Sciatic nerve (tissue), 2 donors: ENCODE results near the gene SYPL2. TPM values are rescaled to one million over a fixed set of nuclear protein-coding genes. Genes with fewer than 3 reads are reported as not detected.
"Not testable (repeated sequence)": the region's sequence is repeated elsewhere in the genome, so short reads cannot be mapped to it uniquely, and the experiment has no call there.

Source experiments
- ATAC-seq: fragments of 200-7000 bp; cut with Tn5 transposase; one replicate; pipeline ENCODE4 v1.9.1; 2020; ENCODE audit warnings: mild to moderate bottlenecking, moderate library complexity
- DNase-seq: peaks from one replicate; pipeline ENCODE4 v3.0.0-alpha.2; 2020; ENCODE audit warnings: low spot score
- intact Hi-C: fragments of 100-400 bp; cut with DNase I; formaldehyde crosslinking; loops from one replicate; pipeline ENCODE4 v1.14.2; 2022
- total RNA-seq: library from RNA; stranded (reverse); fragmentation: NEBNext Ultra II Directional; extraction: Animal tissue kit (Norgen Biotek cat#: 25700); gene quantifications from one replicate; pipeline ENCODE4 v1.2.1, GENCODE V29; 2021
- donor health status: DM: no; HTN: no; CAD: no.
- donor health status: DM: no; HTN: no; CAD: no.

SYPL2 gene
- 4.2 TPM for total RNA-seq

DNA sequence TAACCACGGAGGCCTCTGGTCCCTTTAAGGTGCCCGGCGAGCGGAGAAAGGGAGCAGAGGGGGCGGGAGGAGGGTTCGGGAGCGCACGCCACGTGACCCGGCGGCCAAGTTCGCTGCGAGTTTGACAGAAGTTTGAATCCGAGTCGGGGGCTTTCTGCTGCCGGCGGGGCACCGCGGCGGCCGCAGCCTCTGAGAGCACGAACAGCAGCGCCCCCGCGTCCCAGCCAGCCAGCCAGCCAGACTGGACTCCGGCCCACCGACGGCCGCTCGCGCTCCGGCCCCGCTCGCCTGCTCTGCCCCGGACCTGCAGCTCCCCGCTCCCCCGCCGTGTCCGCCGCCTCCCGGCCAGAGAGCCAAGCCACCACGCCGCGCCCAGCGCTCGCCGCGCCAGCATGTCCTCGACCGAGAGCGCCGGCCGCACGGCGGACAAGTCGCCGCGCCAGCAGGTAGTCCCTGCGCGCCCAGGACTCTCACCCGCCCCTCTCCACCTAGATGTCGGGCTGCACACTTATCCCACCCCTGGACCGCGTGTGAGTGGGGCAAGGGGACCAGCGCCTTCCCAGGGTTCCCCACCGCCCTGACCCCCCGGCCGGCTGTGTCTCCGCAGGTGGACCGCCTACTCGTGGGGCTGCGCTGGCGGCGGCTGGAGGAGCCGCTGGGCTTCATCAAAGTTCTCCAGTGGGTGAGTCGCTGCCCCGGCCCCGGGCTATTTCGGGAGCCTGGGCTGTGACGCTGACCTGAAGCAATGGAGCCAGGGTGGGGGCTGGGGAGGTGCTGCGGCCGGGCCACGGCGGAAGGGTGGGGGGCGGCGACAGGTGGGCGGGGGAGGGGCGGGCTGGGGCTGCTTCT lies at the start of gene SYPL2:
SYPL2 (plus strand) TSS at position 95 of the 849 bp plus-strand sequence; CDS start at position 393, 298 bp downstream.
- intact Hi-C loops: no loop called here
- no peak for DNase-seq

GRCh38 chr1:109423498-109423897 lies 42.8 kb upstream of the SYPL2 start:
- intact Hi-C loops: no loop called here
- ATAC-seq: no peak

More for the DNA sequence above, at the start of gene SYPL2:
- ATAC-seq: peak; percentile 76

GRCh38 chr1:109425391-109426280 lies 40.7 kb upstream of the SYPL2 start:
- ATAC-seq (peak; percentile 29), DNase-seq (no peak)
- intact Hi-C loops: no loop called here

More at GRCh38 chr1:109423498-109423897, 42.8 kb upstream of the SYPL2 start:
- no peak for DNase-seq

GRCh38 chr1:109426281-109427170 lies 39.8 kb upstream of the SYPL2 start, which contains the start of gene PSMA5:
TSS of gene PSMA5 (minus strand) at chr1:109426448. CDS start at chr1:109426330, 118 bp downstream.
- DNase-seq: peak; percentile 98

GRCh38 chr1:109427171-109427467 lies 39.2 kb upstream of the SYPL2 start:
- intact Hi-C loops: no loop called here
- ATAC-seq (no peak), DNase-seq (no peak)

More at GRCh38 chr1:109426281-109427170, 39.8 kb upstream of the SYPL2 start, which contains the start of gene PSMA5:
- peak; percentile 100 for ATAC-seq
- intact Hi-C loops: no loop called here

GRCh38 chr1:109432336-109432735 lies 34.0 kb upstream of the SYPL2 start:
- intact Hi-C loops: no loop called here
- no peak for DNase-seq
- ATAC-seq: no peak

DNA sequence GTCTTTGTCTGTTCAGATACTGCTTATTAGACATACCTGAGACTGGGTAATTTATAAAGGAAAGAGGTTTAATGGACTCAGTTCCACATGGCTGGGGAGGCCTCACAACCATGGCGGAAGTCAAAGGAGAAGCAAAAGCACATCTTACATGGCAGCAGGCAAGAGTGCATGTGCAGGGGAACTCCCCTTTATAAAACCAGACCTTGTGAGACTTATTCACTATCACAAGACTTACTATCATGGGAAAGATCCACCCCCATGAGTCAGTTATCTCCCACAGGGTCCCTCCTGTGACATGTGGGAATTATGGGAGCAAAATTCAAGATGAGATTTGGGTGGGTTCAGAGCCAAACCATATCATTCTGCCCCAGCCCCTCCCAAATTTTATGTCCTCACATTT lies 33.0 kb upstream of the SYPL2 start:
- intact Hi-C loops: no loop called here
- ATAC-seq: no peak
- DNase-seq: no peak

DNA sequence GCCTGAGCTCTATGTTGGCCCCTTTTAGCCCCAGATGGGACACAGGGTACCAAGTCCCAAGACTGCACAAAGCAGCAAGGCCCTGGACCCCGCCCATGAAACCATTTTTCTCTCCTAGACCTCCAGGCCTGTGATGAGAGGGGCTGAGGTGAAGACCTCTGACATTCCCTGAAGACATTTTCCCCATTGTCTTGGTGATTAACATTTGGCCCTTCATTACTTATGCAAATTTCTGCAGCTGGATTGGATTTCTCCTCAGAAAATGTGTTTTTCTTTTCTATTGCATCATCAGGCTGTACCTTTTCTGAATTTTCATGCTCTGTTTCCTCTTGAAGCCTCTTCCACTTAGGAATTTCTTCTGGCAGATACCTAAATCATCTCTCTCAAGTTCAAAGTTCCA lies 31.9 kb upstream of the SYPL2 start:
- intact Hi-C loops: no loop called here
- ATAC-seq (no peak), DNase-seq (no peak)

- DNase-seq (no peak), ATAC-seq (no peak)
- intact Hi-C loops: no loop called here
These were observed 27.5 kb upstream of the SYPL2 start for GRCh38 chr1:109438798-109439297.

- intact Hi-C loops: no loop called here
- ATAC-seq (no peak), DNase-seq (no peak)
These were observed 25.3 kb upstream of the SYPL2 start for GRCh38 chr1:109441069-109441468.

DNA sequence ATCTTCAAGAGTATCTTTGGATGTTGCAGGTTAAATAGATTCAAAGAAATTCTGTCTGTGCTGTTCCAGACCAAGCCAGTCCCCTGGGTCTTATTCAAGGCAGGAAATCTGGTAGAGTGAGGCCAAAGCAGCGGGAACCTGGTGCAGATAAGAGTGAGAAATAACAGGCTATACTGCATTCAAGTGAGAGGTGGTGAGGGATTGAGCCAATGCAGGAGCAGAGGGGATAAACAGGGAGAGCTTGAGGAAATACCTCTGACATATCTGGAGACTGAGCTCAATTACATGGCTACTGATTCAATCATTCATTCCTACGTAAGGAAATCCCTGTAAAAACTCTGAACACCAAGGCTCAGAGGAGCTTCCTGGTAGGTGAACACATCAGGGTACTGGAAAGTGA lies 22.9 kb upstream of the SYPL2 start:
- DNase-seq (no peak), ATAC-seq (no peak)
- intact Hi-C loops: no loop called here

- DNase-seq: no peak
- ATAC-seq: no peak
- intact Hi-C loops: no loop called here
These were observed 22.0 kb upstream of the SYPL2 start for GRCh38 chr1:109444346-109444745.

GRCh38 chr1:109445949-109446695 lies 20.2 kb upstream of the SYPL2 start:
- DNase-seq: not testable (repeated sequence)

GRCh38 chr1:109447524-109447923 lies 18.8 kb upstream of the SYPL2 start:
- DNase-seq (no peak), ATAC-seq (no peak)

More at GRCh38 chr1:109445949-109446695, 20.2 kb upstream of the SYPL2 start:
- intact Hi-C loops, ATAC-seq: not testable (repeated sequence)

GRCh38 chr1:109454497-109455133 lies 11.7 kb upstream of the SYPL2 start:
- no peak for DNase-seq
- intact Hi-C loops: no loop called here
- ATAC-seq: no peak

More at GRCh38 chr1:109447524-109447923, 18.8 kb upstream of the SYPL2 start:
- intact Hi-C loops: no loop called here

- intact Hi-C loops: no loop called here
- DNase-seq: no peak
- ATAC-seq: no peak
These were observed 8.5 kb upstream of the SYPL2 start for GRCh38 chr1:109457819-109458218.

- no peak for DNase-seq
- intact Hi-C loops: no loop called here
These were observed 258 bp upstream of the SYPL2 start for GRCh38 chr1:109466125-109466451.

More at GRCh38 chr1:109466125-109466451, 258 bp upstream of the SYPL2 start:
- no peak for ATAC-seq
